OCI-LY7 (cell line): ENCODE data around the gene SLAMF7. TPM values are rescaled to one million over a fixed set of nuclear protein-coding genes. Genes with fewer than 3 reads are reported as not detected.

Experiments used
- BruUV-seq: library from RNA; stranded (reverse); fragments of 400-500 nt; replicated peaks from 2 replicates; lab custom pipeline; 2021; lab: Mats Ljungman, UMichigan
- CTCF ChIA-PET: fragments of 300-600 bp; sonication (Branson Sonifier 250); formaldehyde crosslinking; loops from one replicate; lab custom pipeline; 2022; ENCODE audit warnings: antibody characterized with exemption; ENCODE audit not compliant: unreplicated experiment; lab: Charles Lee
- POLR2A ChIA-PET: fragments of 300-600 bp; sonication (Branson Sonifier 250); formaldehyde crosslinking; loops from one replicate; lab custom pipeline; 2022; ENCODE audit warnings: antibody characterized with exemption; lab: Charles Lee
- DNase-seq: peaks from one replicate; pipeline ENCODE4 v3.0.0-alpha.2; 2015; ENCODE audit warnings: low spot score
- H2AFZ ChIP-seq: fragments of 200-600 bp; sonication (generic), shearing (Covaris generic); 2 replicates; pipeline ENCODE4 v1.6.1; 2014; ENCODE audit warnings: mild to moderate bottlenecking, antibody characterized with exemption, low read length, moderate library complexity
- H3K27ac ChIP-seq: fragments of 200-600 bp; sonication (generic); 2 replicates; pipeline ENCODE4 v1.5.1; 2014; ENCODE audit warnings: mixed run types, low read depth, mild to moderate bottlenecking, moderate library complexity, low read length, inconsistent platforms; ENCODE audit not compliant: poor library complexity, severe bottlenecking
- H3K36me3 ChIP-seq: fragments of 200-600 bp; sonication (generic); 2 replicates; pipeline ENCODE4 v1.6.1; 2014; ENCODE audit warnings: mild to moderate bottlenecking, antibody characterized with exemption, low read length, moderate library complexity, mixed read lengths; ENCODE audit not compliant: insufficient read depth
- H3K4me1 ChIP-seq: fragments of 200-600 bp; sonication (generic); 2 replicates; pipeline ENCODE4 v1.5.1; 2014; ENCODE audit warnings: mild to moderate bottlenecking, low read length; ENCODE audit not compliant: insufficient read depth, poor library complexity, severe bottlenecking
- H3K4me2 ChIP-seq: fragments of 200-600 bp; sonication (generic); 2 replicates; pipeline ENCODE4 v1.6.1; 2014; ENCODE audit warnings: mild to moderate bottlenecking, low read length
- H3K4me3 ChIP-seq: fragments of 200-600 bp; sonication (generic); 2 replicates; pipeline ENCODE4 v1.5.1; 2014; ENCODE audit warnings: mild to moderate bottlenecking, low read depth, low read length; ENCODE audit not compliant: poor library complexity, severe bottlenecking
- H3K79me2 ChIP-seq: fragments of 200-600 bp; sonication (generic); 2 replicates; pipeline ENCODE4 v1.6.1; 2016; ENCODE audit warnings: low read depth, mild to moderate bottlenecking, low read length, moderate library complexity, mixed read lengths; ENCODE audit not compliant: insufficient read depth
- H3K9me2 ChIP-seq: fragments of 200-600 bp; sonication (generic); 2 replicates; pipeline ENCODE4 v1.6.1; 2016; ENCODE audit warnings: mild to moderate bottlenecking, low read length, mixed read lengths; ENCODE audit not compliant: insufficient read depth
- H3K9me3 ChIP-seq: fragments of 200-600 bp; sonication (generic); 2 replicates; pipeline ENCODE4 v1.6.1; 2014; ENCODE audit warnings: mild to moderate bottlenecking, mixed run types, low read length, mixed read lengths
- H4K20me1 ChIP-seq: fragments of 200-600 bp; sonication (generic); 2 replicates; pipeline ENCODE4 v1.6.1; 2014; ENCODE audit warnings: mild to moderate bottlenecking, antibody characterized with exemption, low read length, moderate library complexity, mixed read lengths; ENCODE audit not compliant: insufficient read depth
- EZH2phosphoT487 ChIP-seq: fragments of 200-600 bp; sonication (generic); IDR thresholded peaks from 2 replicates; pipeline ENCODE4 v1.6.1; 2018; ENCODE audit warnings: low read depth, borderline replicate concordance, mild to moderate bottlenecking, mixed run types, antibody characterized with exemption, low read length, moderate library complexity, mixed read lengths
- intact Hi-C: fragments of 100-400 bp; cut with micrococcal nuclease; formaldehyde crosslinking; loops from one replicate; pipeline ENCODE4 v1.10.0; 2022; ENCODE audit not compliant: unreplicated experiment
- total RNA-seq, 2 experiments: library from RNA; depleted of rRNA in 1 of 2; stranded (reverse); fragments of >200 nt in 1 of 2; shearing (Covaris generic) in 1 of 2; gene quantifications; 2 replicates each; pipeline ENCODE4 v1.2.3, GENCODE V29; 2014 to 2022
- TF ChIP-seq, protein P1 (sequence below): fragments of 200-600 bp; sonication (generic); conservative IDR thresholded peaks from 2 replicates; pipeline ENCODE4 v1.5.1; 2014; ENCODE audit warnings: mild to moderate bottlenecking, antibody characterized with exemption, low read length, moderate library complexity, mixed read lengths

SLAMF7 gene
- total RNA-seq, 2 experiments from 2014 or later, result not detected

DNA sequence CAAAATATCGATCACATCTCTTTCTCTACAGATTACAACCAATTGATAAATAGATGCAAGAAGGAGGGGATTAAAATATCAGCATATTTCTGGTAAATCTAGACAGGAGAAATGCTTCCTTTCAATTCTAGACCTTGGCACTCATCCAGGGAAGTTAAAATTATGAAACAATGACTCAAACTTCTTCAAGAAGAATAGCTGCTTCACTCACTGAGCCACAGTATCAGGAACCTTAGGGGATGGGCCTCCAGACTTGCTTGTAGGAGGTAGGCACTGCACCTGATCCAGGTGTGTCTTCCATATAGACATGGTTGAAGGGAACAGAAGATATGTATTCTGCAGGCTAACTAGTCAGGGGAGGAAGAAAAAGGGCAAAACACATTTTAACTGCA is 9.8 kb downstream of the SLAMF7 start:
- H2AFZ ChIP-seq, result no peak overlapping the region
- H3K4me1 ChIP-seq, result peaks cover 6% of the 10 kb centered on the region
- ChIA-PET CTCF (no interaction called here), POLR2A (interaction anchor here (0.7 kb wide), 1 partner anchor 364 kb away, joined by 3 read pairs; no protein-coding TSS in a partner anchor)
- no peak overlapping the region for H3K4me2 ChIP-seq
- intact Hi-C loops, result no loop called here
- no peaks in the 10 kb centered on the region for H4K20me1 ChIP-seq
- no peak for DNase-seq
- no peaks in the 10 kb centered on the region for H3K9me2 ChIP-seq
- TF ChIP-seq, protein P1, sequence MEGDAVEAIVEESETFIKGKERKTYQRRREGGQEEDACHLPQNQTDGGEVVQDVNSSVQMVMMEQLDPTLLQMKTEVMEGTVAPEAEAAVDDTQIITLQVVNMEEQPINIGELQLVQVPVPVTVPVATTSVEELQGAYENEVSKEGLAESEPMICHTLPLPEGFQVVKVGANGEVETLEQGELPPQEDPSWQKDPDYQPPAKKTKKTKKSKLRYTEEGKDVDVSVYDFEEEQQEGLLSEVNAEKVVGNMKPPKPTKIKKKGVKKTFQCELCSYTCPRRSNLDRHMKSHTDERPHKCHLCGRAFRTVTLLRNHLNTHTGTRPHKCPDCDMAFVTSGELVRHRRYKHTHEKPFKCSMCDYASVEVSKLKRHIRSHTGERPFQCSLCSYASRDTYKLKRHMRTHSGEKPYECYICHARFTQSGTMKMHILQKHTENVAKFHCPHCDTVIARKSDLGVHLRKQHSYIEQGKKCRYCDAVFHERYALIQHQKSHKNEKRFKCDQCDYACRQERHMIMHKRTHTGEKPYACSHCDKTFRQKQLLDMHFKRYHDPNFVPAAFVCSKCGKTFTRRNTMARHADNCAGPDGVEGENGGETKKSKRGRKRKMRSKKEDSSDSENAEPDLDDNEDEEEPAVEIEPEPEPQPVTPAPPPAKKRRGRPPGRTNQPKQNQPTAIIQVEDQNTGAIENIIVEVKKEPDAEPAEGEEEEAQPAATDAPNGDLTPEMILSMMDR, result no peak
- TF ChIP-seq EZH2phosphoT487, result no peak
- no peak overlapping the region for H3K4me3 ChIP-seq
- no peaks in the 10 kb centered on the region for H3K36me3 ChIP-seq
- H3K9me3 ChIP-seq, result no peaks in the 10 kb centered on the region
- H3K27ac ChIP-seq, result no peak overlapping the region
- no TSS peak for BruUV-seq
- H3K79me2 ChIP-seq, result no peaks in the 10 kb centered on the region

DNA sequence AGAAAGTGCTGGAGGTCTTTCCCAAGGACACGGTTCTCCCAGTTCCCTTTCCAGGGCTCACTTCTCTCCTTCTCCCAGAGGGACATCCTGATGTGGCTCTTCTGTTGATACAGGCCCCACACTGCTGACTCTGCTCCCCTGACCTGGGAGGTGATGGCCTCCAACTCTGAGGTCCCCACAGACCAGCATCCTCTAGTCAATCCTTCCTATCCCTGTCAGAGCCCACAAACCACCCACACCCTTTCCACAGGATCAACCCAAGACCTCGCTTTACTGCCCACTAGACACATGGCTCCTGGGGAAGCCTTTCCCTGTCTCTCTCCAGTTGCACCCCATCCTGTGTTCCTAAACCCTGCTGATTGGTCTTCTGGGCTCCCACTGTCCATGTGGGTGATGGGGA is 11.6 kb downstream of the SLAMF7 start:
- no peak overlapping the region for H3K4me3 ChIP-seq
- no peak overlapping the region for H3K4me2 ChIP-seq
- H4K20me1 ChIP-seq, result no peaks in the 10 kb centered on the region
- TF ChIP-seq EZH2phosphoT487, result no peak
- DNase-seq, result no peak
- H2AFZ ChIP-seq, result no peak overlapping the region
- ChIA-PET CTCF (no interaction called here), POLR2A (no interaction called here)
- H3K4me1 ChIP-seq, result peaks cover 6% of the 10 kb centered on the region
- intact Hi-C loops, result no loop called here
- no peaks in the 10 kb centered on the region for H3K9me2 ChIP-seq
- no peaks in the 10 kb centered on the region for H3K36me3 ChIP-seq
- no TSS peak for BruUV-seq
- no peaks in the 10 kb centered on the region for H3K9me3 ChIP-seq
- H3K79me2 ChIP-seq, result no peaks in the 10 kb centered on the region
- no peak overlapping the region for H3K27ac ChIP-seq

DNA sequence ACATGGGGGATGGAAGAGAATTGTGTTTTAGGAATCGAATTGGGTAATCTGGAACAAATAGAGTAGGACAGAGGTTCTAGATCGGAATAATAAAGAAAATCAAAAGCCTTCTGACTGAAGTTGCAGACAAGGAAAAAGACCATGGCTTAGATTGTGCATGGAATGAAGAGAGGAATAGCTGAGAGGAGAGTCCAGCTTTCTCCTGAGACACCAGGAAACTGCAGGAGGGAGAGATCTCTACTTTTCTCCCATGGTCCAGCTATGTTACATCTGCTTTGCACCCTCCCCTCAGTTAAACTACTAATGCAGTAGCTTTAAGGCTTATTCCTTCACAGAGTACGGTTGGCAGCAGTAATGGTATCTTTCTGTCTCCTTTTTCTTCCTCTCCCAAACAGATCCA is 13.4 kb downstream of the SLAMF7 start:
- Histone ChIP-seq H4K20me1 (no peaks in the 10 kb centered on the region), H2AFZ (no peak overlapping the region), H3K4me2 (no peak overlapping the region), H3K4me3 (no peak overlapping the region), H3K79me2 (no peaks in the 10 kb centered on the region), H3K9me3 (no peaks in the 10 kb centered on the region), H3K27ac (no peak overlapping the region), H3K36me3 (no peaks in the 10 kb centered on the region), H3K9me2 (no peaks in the 10 kb centered on the region), H3K4me1 (peaks cover 6% of the 10 kb centered on the region)
- TF ChIP-seq EZH2phosphoT487, result no peak
- TF ChIP-seq, protein P1, result no peak
- intact Hi-C loops, result no loop called here
- no TSS peak for BruUV-seq
- POLR2A ChIA-PET, result interaction anchor here (0.8 to 1.3 kb wide), 2 partner anchors 10 to 15 kb away, joined by 4 to 5 read pairs; no protein-coding TSS in a partner anchor
- no peak for DNase-seq
- CTCF ChIA-PET, result no interaction called here
